Stimulated activated CD4-positive, alpha-beta T cell treated with anti-CD3 and anti-CD28 coated beads, Interleukin-1b, Interleukin-23, amount 100 ng/mL, for 24 hours (primary cell): ENCODE measurements around the gene ZNF586.
"Not testable (repeated sequence)": the region's sequence is repeated elsewhere in the genome, so short reads cannot be mapped to it uniquely, and the experiment has no call there.

Experiments used
- DNase-seq, 4 experiments: peaks; one replicate each; pipeline ENCODE4 v3.0.0-alpha.2; 2020; ENCODE audit warnings: low read depth in 4 of 4, low spot score in 1 of 4

The ZNF586 gene

DNA sequence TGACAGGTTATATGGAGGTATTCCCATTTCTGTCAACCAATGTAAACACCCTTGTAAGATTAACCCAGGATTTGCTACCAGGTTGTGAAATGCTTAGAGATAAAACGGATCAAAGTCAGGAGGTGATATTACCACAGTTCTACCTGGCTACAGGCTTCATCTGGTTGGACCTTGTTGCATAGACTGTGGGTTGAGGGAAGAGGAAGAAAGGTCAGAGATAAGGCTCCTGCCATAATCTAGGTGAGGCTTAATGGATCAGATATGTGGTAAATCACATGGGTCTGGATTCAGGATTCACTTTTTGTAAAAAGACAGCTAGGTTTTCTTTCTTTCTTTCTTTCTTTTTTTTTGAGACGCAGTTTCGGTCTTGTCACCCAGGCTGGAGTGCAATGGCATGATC is 52.0 kb downstream of the ZNF586 start:
- DNase-seq = not testable (repeated sequence)

DNA sequence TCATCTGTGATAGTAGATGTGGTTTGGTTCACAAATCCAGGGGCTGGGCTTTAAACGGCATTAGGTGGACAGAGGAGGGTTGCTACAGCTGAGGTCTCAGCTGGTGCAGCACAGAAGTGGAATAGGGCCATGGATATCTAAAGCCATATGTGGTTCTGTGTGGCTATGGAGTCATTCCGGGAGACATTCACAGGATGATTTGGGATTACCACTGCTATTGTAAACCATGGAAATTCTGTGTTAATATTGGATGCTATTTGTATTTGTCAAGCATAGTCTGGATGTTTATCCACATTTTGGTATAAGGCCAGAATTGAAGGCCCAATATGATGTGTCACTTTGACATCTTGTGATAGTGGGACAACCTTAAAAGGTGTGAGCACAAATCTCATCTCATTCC is 53.7 kb downstream of the ZNF586 start:
- not testable (repeated sequence) for DNase-seq

DNA sequence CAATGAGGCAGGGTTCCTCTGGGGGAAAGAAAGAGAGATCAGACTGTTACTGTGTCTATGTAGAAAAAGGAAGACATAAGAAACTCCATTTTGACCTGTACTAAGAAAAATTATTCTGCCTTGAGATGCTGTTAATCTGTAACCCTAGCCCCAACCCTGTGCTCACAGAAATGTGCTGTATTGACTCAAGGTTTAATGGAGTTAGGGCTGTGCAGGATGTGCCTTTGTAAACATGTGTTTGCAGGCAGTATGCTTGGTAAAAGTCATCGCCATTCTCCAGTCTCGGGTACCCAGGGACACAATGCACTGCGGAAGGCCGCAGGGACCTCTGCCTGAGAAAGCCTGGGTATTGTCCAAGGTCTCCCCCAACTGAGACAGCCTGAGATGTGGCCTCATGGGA is 54.1 kb downstream of the ZNF586 start:
- DNase-seq = not testable (repeated sequence)

DNA sequence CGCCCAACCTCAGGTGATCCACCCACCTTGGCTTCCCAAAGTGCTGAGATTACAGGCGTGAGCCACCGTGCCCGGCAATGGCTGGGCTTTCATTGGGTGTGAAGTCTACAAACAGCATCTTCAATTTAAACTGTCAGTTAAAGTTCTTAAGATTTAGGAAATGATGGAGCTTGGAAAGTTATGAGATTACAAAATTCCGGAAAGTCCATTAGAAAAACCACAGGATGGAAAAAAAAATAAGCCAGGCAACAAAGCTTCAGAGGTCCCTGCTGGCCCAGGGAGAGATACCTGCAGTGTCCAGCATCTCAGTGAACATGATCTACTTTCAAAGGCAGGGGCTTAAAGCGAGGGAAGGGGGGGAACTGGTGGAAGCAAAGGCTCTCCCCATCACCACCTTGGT is 56.0 kb downstream of the ZNF586 start:
- no peak for DNase-seq

DNA sequence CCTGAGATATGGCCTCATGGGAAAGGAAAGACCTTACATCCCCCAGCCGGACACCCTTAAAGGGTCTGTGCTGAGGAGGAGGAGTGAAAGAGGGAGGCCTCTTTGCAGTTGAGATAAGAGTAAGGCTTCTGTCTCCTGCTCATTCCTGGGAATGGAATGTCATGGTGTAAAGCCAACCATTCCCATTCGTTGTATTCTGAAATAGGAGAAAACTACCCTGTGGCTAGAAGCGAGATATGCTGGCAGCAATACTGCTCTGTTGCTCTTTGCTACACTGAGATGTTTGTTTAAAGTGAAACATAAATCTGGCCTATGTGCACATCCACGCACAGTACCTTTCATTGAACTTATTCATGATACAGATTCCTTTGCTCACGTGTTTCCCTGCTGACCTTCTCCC is 59.8 kb downstream of the ZNF586 start:
- DNase-seq = no peak

DNA sequence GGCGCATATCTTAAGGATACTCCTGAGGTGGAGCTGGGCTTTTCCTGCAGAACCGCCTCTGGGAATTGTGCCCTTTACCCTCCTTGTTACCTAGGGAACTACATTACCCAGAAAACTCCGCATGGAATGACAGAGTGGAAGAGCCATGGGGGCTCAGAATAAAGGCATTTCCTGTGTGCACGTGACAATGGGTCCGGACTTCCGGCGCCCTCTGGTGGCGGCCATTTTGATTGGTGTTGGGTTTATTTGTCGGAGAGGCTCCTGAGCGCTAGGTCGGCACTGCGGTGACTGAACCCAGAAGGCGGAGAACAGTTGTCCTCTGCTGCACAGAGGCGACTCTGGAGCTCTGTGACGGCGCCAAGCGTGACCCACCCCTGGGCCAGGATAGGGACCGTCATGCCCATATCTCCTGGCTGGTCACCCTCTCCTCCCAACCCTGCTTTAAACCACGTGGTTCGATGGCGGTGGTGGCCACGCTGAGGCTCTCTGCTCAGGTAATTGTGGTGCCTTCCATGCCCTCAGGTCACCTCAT is 60.7 kb downstream of the ZNF586 start, which contains the start of gene ZNF587B:
ZNF587B (plus strand) TSS at position 229 of the 532 bp plus-strand sequence; CDS start at position 459, 230 bp downstream.
- DNase-seq = no peak
